ENCODE measurements around the gene PPM1A.
"Not testable (repeated sequence)": the region's sequence is repeated elsewhere in the genome, so short reads cannot be mapped to it uniquely, and the experiment has no call there.

Gene PPM1A

GRCh38 chr14:60273956-60274355, 24.9 kb downstream of the PPM1A start:
- DNase-seq, result no peak

GRCh38 chr14:60274448-60274847, 25.4 kb downstream of the PPM1A start:
- DNase-seq, result no peak

- no peak for DNase-seq
Measured at GRCh38 chr14:60275932-60276331, 26.9 kb downstream of the PPM1A start.

- DNase-seq, result no peak
Measured at GRCh38 chr14:60276347-60276746, 27.3 kb downstream of the PPM1A start.

- no peak for DNase-seq
Measured at GRCh38 chr14:60277605-60278190, 28.7 kb downstream of the PPM1A start.

GRCh38 chr14:60278350-60278749, 29.3 kb downstream of the PPM1A start:
- no peak for DNase-seq

- DNase-seq, result no peak
Measured at GRCh38 chr14:60287452-60287851, 38.4 kb downstream of the PPM1A start.

GRCh38 chr14:60288279-60288678, 39.3 kb downstream of the PPM1A start:
- DNase-seq, result no peak

- DNase-seq, result no peak
Measured at GRCh38 chr14:60294411-60295069, 45.5 kb downstream of the PPM1A start.

- DNase-seq, result no peak
Measured at GRCh38 chr14:60300019-60300418, 51.0 kb downstream of the PPM1A start.

GRCh38 chr14:60301685-60302084, 52.7 kb downstream of the PPM1A start:
- no peak for DNase-seq

- DNase-seq, result no peak
Measured at GRCh38 chr14:60302663-60303062, 53.6 kb downstream of the PPM1A start.

- DNase-seq, result no peak
Measured at GRCh38 chr14:60303745-60304144, 54.7 kb downstream of the PPM1A start.

GRCh38 chr14:60304509-60304908, 55.5 kb downstream of the PPM1A start:
- DNase-seq, result no peak

- DNase-seq, result no peak
Measured at GRCh38 chr14:60309867-60310552, 61.0 kb downstream of the PPM1A start.

GRCh38 chr14:60311417-60311816, 62.4 kb downstream of the PPM1A start:
- no peak for DNase-seq

- no peak for DNase-seq
Measured at GRCh38 chr14:60313093-60313492, 64.1 kb downstream of the PPM1A start.

GRCh38 chr14:60315196-60315990, 66.4 kb downstream of the PPM1A start:
- no peak for DNase-seq

- no peak for DNase-seq
Measured at GRCh38 chr14:60317609-60318008, 68.6 kb downstream of the PPM1A start.

GRCh38 chr14:60320860-60321259, 71.8 kb downstream of the PPM1A start:
- not testable (repeated sequence) for DNase-seq

- DNase-seq, result no peak
Measured at GRCh38 chr14:60323199-60323896, 74.3 kb downstream of the PPM1A start.

GRCh38 chr14:60324837-60325236, 75.8 kb downstream of the PPM1A start:
- DNase-seq, result no peak

GRCh38 chr14:60326274-60326673, 77.3 kb downstream of the PPM1A start:
- no peak for DNase-seq

Measured in stimulated activated CD4-positive, alpha-beta T cell treated with anti-CD3 and anti-CD28 coated beads, Interleukin-2, amount 100 ng/mL, for 48 hours (primary cell).